ENCODE measurements around the gene DAZAP2. TPM values are rescaled to one million over a fixed set of nuclear protein-coding genes. Genes with fewer than 3 reads are reported as not detected.
A peak's percentile ranks its signal among the peaks of the same experiment; 100 is the strongest.
"Not testable (repeated sequence)": the region's sequence is repeated elsewhere in the genome, so short reads cannot be mapped to it uniquely, and the experiment has no call there.

Gene DAZAP2
- total and polyA plus RNA-seq, 2 experiments from 2014 or later = 277 to 348 TPM

DNA sequence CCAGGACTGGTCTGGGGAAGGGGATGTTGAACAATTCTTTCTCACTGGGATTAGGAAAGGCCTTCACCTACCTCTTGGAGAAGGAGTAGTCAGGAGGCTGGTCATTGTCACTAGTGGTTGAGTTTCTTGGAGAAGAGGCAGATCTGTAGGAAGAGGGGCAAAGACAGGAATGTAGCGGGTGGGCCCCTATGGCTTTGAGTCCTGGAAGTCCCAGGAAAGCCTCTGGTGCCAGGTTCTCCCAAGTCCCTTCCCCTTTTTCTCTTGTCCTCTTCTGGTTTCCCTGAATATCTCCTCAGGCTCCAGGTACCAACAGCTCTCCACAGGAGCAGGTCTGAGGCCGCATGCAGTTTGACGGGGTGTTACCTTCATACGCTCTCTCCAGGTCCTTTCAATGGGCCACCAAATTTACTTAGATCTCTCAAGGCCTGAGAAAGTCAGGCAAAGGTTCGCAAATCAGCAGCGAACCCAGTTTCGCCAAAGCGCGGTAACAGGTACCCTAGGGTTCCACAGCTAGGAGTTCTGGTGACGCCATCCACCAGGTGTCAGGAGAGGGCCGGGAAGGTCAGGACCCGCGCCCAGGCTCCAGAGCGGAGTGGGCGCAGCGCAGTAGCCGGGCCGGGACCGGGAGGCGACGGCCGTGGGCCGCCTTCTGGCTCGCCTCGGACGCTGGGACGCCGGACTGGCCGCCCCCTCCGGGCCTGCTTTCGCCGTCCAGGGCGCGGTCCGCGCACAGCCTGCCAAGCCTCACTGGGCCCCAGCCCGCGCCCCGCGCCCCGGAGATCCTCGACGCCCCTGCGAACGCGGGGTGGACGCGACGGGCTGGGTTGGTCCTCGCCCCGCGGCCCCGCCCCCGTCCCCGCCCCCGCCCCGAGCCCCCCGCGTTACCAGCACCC lies 30.8 kb downstream of the DAZAP2 start:
- Histone ChIP-seq H2AFZ (peak overlapping the region; percentile 80), H3K4me2 (peak overlapping the region; percentile 84), H3K9me3 (ENCODE audit: low read depth) (no peaks in the 10 kb centered on the region), H3K9me2 (replicated peaks; ENCODE audit: insufficient read depth) (no peaks in the 10 kb centered on the region), H3K36me3 (replicated peaks; ENCODE audit: insufficient read depth, low read depth) (no peaks in the 10 kb centered on the region), H3K4me1 (ENCODE audit: insufficient read depth) (no peaks in the 10 kb centered on the region), H3K4me3 (peak overlapping the region; percentile 48), H3K27me3 (no peaks in the 10 kb centered on the region), H3K27ac (peak overlapping the region; percentile 95), H3K79me2 (peaks cover 13% of the 10 kb centered on the region), H4K20me1 (ENCODE audit: insufficient read depth, poor library complexity, severe bottlenecking) (no peaks in the 10 kb centered on the region)
- peak; percentile 85 for DNase-seq (ENCODE audit: low spot score)
- WGBS (ENCODE audit: low lambda C conversion rate, missing lambda C conversion rate) = 14% methylated on average over 28 of the region's 59 CpGs
- TF ChIP-seq EZH2 (IDR thresholded peaks at IDR 0.05; ENCODE audit: borderline replicate concordance) (no peak), CTCF (IDR thresholded peaks at IDR 0.05; ENCODE audit: poor library complexity) (peak; percentile 54)

DNA sequence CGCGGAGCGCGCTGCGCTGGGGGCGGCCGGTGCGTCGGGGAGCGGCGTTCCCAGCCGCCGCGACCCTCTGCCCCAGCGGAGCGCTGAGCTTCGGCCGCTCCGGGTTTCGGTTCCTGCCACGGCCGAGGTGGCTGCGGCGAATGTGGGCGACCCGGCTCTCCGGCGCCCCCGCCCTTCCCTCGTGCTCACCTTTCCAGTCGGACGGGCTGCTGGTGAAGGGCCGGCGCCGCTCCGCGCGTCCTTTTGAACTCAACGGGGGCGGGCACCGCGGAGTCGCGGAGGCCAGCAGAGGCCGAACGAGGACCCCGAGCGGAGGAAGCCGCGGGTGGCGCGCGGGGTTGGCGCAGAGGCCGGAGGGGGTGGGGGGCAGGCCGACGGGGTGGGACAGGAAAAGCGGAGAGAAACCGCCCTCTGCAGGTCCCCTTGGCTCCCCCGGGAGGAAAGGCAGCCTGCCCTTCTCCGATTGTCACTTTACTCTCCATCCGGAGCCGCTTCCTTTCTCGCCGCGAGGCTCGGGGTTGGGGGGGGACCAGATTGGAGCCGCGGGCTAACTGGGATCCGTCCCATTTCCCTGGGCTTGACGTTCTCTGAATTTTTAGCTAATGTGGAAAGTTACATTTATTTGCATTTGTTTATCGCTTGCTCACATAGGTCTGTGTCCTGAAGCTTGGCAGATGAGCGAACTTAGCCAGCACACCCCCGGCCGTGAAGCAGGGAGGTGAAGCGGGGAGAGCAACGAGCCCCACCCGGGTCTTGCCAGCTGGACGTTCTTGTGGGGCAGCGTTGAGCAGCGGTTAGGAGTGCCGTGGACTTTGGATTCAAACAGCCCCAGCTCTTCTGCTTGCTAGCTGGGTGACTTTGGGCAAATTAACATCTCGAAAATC lies 31.7 kb downstream of the DAZAP2 start, which contains the start of gene SMAGP:
SMAGP (minus strand) TSS at position 349 of the 884 bp plus-strand sequence. CDS start 1,137 bp downstream, outside the sequence.
- 2% methylated on average over 65 of the region's 83 CpGs for WGBS (ENCODE audit: low lambda C conversion rate, missing lambda C conversion rate)
- Histone ChIP-seq H3K4me2 (peak within 1 kb of the TSS; percentile 84), H3K9me3 (ENCODE audit: low read depth) (no peaks in the 10 kb centered on the region), H3K27me3 (no peaks in the 10 kb centered on the region), H3K4me1 (ENCODE audit: insufficient read depth) (peaks cover 8% of the 10 kb centered on the region), H4K20me1 (ENCODE audit: insufficient read depth, poor library complexity, severe bottlenecking) (no peaks in the 10 kb centered on the region), H2AFZ (peak within 1 kb of the TSS; percentile 80), H3K4me3 (peak within 1 kb of the TSS; percentile 48), H3K79me2 (peaks cover 10% of the 10 kb centered on the region), H3K9me2 (replicated peaks; ENCODE audit: insufficient read depth) (no peaks in the 10 kb centered on the region), H3K27ac (peak within 1 kb of the TSS; percentile 95), H3K36me3 (replicated peaks; ENCODE audit: insufficient read depth, low read depth) (no peaks in the 10 kb centered on the region)
- peak; percentile 89 for DNase-seq (ENCODE audit: low spot score)
- TF ChIP-seq CTCF (IDR thresholded peaks at IDR 0.05; ENCODE audit: poor library complexity) (peak; percentile 9), EZH2phosphoT487 (IDR thresholded peaks at IDR 0.05; ENCODE audit: low read depth, severe bottlenecking, unreplicated experiment) (no peak), EZH2 (IDR thresholded peaks at IDR 0.05; ENCODE audit: borderline replicate concordance) (no peak)

DNA sequence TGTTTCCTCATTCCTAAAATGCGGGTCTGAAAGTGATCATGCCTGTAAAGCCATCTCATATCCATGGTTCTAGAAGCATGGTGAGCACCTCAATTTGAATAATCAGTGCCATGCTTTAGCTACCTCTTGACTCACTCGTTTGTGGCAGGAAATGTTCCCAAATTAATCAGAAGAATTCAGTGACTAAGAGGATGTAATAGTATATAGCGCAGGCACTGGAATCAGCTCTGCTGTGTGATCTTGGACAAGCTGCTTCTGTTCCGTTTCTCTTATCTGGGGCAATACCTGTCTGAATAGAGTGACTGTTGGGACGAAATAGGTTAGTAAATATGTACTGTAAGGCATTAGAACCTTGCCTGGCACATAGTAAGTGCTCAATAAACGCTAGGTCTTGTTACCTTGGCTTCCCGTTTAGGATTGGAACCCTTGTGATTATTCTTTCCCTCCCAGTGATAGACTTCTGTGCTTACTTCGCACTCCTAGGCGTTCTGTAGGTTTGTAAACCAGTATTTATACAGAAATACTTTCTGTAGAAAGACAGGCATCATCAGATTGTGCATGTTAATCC lies 32.4 kb downstream of the DAZAP2 start:
- Histone ChIP-seq H4K20me1 (ENCODE audit: insufficient read depth, poor library complexity, severe bottlenecking) (no peaks in the 10 kb centered on the region), H3K36me3 (replicated peaks; ENCODE audit: insufficient read depth, low read depth) (no peaks in the 10 kb centered on the region), H3K4me2 (peak overlapping the region; percentile 84), H3K79me2 (peaks cover 10% of the 10 kb centered on the region), H3K9me2 (replicated peaks; ENCODE audit: insufficient read depth) (no peaks in the 10 kb centered on the region), H3K27ac (peak overlapping the region; percentile 95), H3K27me3 (no peaks in the 10 kb centered on the region), H3K4me3 (peak overlapping the region; percentile 48), H3K4me1 (ENCODE audit: insufficient read depth) (peaks cover 10% of the 10 kb centered on the region), H3K9me3 (ENCODE audit: low read depth) (no peaks in the 10 kb centered on the region), H2AFZ (peak overlapping the region; percentile 80)
- TF ChIP-seq EZH2 (IDR thresholded peaks at IDR 0.05; ENCODE audit: borderline replicate concordance) (no peak), EZH2phosphoT487 (IDR thresholded peaks at IDR 0.05; ENCODE audit: low read depth, severe bottlenecking, unreplicated experiment) (no peak), CTCF (IDR thresholded peaks at IDR 0.05; ENCODE audit: poor library complexity) (no peak)
- 48% methylated on average over 9 of the region's 9 CpGs for WGBS (ENCODE audit: low lambda C conversion rate, missing lambda C conversion rate)
- DNase-seq (ENCODE audit: low spot score) = peak; percentile 47

GRCh38 chr12:51272810-51273209 lies 34.2 kb downstream of the DAZAP2 start:
- H3K27me3 ChIP-seq; H3K9me3 ChIP-seq (ENCODE audit: low read depth); H3K4me2 ChIP-seq; H3K27ac ChIP-seq; H4K20me1 ChIP-seq (ENCODE audit: insufficient read depth, poor library complexity, severe bottlenecking); H3K36me3 ChIP-seq (replicated peaks; ENCODE audit: insufficient read depth, low read depth); DNase-seq (ENCODE audit: low spot score); H3K9me2 ChIP-seq (replicated peaks; ENCODE audit: insufficient read depth); H2AFZ ChIP-seq; H3K79me2 ChIP-seq; H3K4me1 ChIP-seq (ENCODE audit: insufficient read depth); H3K4me3 ChIP-seq: not testable (repeated sequence)
- WGBS (ENCODE audit: low lambda C conversion rate, missing lambda C conversion rate) = 96% methylated on average over 7 of the region's 7 CpGs

Measured in hepatocyte (in vitro differentiated cells).